AG08395 (cell line): Measurements from ENCODE around the gene PAOX.
"Not testable (repeated sequence)": the region's sequence is repeated elsewhere in the genome, so short reads cannot be mapped to it uniquely, and the experiment has no call there.

Source experiments
- DNase-seq: peaks from one replicate; pipeline ENCODE4 v3.0.0; 2012; ENCODE audit warnings: mixed read lengths, low spot score

The PAOX gene

GRCh38 chr10:133365461-133366129, 13.5 kb upstream of the PAOX start:
- no peak for DNase-seq

- no peak for DNase-seq
These were observed 13.0 kb upstream of the PAOX start for GRCh38 chr10:133366130-133366478.

GRCh38 chr10:133366751-133367150, 12.3 kb upstream of the PAOX start:
- DNase-seq, result no peak

- not testable (repeated sequence) for DNase-seq
These were observed 11.6 kb upstream of the PAOX start for GRCh38 chr10:133367461-133367860.

- DNase-seq, result no peak
These were observed 10.9 kb upstream of the PAOX start for GRCh38 chr10:133368153-133368552.

GRCh38 chr10:133370030-133370786, 8.9 kb upstream of the PAOX start:
- DNase-seq, result no peak

GRCh38 chr10:133372507-133372906, 6.6 kb upstream of the PAOX start:
- DNase-seq, result no peak

GRCh38 chr10:133373174-133374090, 5.6 kb upstream of the PAOX start, which contains the start of gene ECHS1:
ECHS1 (minus strand) TSS chr10:133373354; CDS start chr10:133373333, 21 bp downstream.
- DNase-seq, result peak; percentile 99

- no peak for DNase-seq
These were observed 3.5 kb upstream of the PAOX start for GRCh38 chr10:133375357-133376115.

- DNase-seq, result not testable (repeated sequence)
These were observed 2.9 kb upstream of the PAOX start for GRCh38 chr10:133376183-133376582.

GRCh38 chr10:133377025-133377817, 1.8 kb upstream of the PAOX start:
- DNase-seq, result no peak

GRCh38 chr10:133377818-133378250, 1.2 kb upstream of the PAOX start:
- no peak for DNase-seq

- DNase-seq, result peak; percentile 50
These were observed 588 bp upstream of the PAOX start for GRCh38 chr10:133378251-133379096.

GRCh38 chr10:133379801-133380666, 972 bp downstream of the PAOX start:
- DNase-seq, result no peak

GRCh38 chr10:133381036-133381435, 2.0 kb downstream of the PAOX start:
- no peak for DNase-seq

- DNase-seq, result no peak
These were observed 4.5 kb downstream of the PAOX start for GRCh38 chr10:133383551-133383950.

- no peak for DNase-seq
These were observed 5.0 kb downstream of the PAOX start for GRCh38 chr10:133384071-133384470.

- DNase-seq, result no peak
These were observed 6.2 kb downstream of the PAOX start for GRCh38 chr10:133385214-133385613.

- not testable (repeated sequence) for DNase-seq
These were observed 7.9 kb downstream of the PAOX start for GRCh38 chr10:133386951-133387350.
